Left kidney (tissue), 2 donors: ENCODE data around the gene ERCC2. TPM values are rescaled to one million over a fixed set of nuclear protein-coding genes. Genes with fewer than 3 reads are reported as not detected.

ENCODE experiments used
- DNase-seq: peaks from one replicate; pipeline ENCODE4 v3.0.0-alpha.2; 2013
- polyA plus RNA-seq: library from polyadenylated mRNA; unstranded; fragments of 120-200 nt; gene quantifications from one replicate; pipeline ENCODE4 v1.2.1, GENCODE V29; 2013; ENCODE audit not compliant: insufficient read length

ERCC2 gene
- polyA plus RNA-seq, 1 donor, result 38.0 TPM

DNA sequence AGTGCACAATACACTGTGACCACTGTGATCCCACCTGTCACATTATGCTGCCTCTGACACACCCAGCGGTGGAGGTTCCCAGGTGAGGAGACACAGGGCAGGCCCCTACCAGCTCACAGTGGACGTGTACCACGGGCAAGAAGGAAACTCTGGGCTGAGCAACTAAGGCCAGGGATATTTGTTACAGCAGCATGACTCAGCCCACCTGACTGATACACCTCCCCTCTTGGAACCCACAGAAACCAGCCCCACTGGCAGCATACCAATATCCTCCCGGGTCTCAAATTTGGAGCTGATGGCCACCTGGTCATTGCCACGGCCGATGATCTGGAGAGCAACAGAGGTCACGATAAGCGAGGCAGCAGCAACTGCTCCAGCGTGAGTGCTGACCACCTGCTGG lies 15.0 kb downstream of the ERCC2 start:
- no peak for DNase-seq

DNA sequence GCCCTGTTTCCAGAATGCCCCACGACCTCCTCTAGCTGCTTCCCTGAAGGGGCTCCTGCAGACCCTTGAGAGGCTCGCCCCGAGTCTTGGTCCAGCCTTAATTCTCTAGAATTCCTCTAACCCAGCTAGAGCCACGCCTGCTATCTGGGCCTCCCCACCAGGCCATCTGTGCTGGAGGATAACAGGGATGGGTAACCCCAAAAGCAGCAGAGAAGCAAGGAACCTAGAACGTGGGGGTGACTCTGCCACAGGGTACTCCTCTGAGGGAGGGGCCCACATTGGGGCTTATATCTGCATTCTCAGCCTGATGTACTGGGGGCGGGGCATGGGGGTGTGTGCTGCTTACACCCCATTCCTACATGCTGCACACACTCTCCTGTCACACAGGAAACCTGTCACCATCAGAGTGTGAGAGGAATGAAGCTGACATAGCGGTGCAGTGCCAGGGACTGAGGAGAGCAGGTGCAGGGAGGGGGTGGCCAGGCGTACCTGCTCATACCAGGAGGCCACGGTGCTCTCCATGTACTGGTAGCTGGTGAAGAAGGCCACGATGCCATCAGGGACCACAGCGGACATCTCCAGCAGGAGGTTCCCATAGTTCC lies 16.0 kb downstream of the ERCC2 start:
- DNase-seq, result no peak

DNA sequence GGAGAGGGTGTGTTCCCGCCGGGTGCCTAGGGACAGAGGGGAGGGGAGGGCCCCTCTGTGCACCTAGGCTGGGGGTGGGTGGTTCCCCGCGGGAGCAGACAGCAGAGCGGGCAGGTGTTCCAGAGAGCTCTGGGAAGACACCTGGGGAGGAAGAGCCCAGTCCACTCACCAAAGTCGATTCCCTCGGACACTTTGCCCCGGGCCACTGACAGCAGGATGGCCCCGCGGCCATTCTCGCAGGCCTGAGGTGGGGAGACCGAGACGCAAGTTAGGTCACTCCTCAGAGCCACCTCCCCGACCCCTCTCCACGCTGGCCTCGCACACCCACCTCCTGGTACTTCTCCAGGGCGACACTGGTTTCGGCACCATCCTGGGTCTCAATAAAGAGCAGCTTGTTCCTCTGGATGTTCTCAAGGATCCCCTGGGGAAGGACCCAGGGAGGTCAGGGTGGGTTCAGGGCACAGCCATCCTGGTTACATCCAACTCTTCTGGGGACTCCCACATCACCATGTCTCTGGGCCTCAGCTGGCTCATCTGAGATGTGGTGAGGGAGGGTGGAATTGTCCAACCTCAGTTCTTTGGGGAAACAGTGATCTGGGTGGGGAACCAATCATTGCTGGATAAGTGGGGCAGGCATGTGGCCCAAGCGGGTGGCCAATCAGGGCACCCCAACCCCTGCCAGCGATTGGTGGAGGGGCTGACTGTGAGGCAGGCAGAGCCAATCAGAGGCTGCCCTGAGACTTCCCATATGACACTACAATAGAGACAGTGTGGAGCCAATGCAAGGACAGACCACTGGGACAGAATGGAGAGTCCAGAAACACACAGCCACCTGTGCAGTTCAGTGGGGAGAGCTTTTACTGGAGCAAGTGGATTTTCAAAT lies 17.2 kb downstream of the ERCC2 start:
- no peak for DNase-seq

GRCh38 chr19:45352471-45352870 lies 17.9 kb downstream of the ERCC2 start:
- DNase-seq, result no peak

- DNase-seq, result no peak
Observed at GRCh38 chr19:45352062-45352461, 18.3 kb downstream of the ERCC2 start.

DNA sequence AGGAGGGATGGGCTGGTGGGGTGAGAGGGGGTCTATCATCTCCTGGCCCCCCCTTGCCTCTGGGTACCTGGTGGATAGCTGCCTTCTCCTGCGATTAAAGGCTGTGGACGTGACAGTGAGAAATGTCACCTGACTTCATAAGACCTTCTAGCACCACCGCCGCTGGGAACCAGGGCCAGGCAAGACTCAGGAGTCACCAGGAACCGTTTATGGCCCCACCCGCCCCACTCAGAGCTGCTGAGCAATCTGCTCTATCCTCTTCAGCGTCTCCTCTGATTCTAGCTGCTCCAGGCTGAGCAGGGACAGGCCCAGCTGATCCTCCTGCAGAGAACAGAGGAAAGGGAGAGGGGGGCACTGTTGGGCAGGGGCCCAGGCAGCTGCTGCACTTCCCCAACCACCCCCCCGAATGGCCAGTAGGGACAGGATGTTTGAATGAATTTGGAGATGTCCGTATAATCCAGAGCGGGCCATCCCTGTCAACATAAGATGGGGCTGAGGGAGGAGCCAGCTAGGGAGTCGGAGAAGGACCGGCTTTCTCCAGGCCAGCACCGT lies 18.9 kb downstream of the ERCC2 start:
- no peak for DNase-seq

DNA sequence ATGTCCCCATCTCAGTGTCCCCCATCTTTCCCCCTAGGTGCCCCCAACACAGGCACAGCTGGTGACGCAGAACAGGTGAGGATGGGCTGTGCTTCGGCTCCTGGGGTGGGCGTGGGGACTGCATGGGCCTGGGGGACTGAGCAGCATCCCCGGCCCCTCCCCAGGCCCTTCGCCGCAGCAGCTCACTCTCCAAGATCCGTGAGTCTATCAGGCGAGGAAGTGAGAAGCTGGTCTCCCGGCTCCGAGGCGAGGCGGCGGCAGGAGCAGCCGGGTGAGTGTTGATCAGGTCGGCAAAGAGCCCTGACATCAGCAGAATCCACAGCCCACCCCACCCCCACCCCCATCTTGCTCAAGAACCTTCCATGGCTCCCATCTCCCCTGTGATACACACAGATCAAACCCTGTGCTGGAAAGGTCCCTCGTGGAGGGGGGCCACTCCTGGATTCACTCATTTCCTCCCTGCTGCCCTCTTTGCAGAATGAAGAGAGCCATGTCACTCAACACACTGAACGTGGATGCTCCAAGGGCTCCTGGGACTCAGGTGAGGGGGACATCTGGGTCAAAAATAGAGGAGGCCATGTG lies 19.8 kb downstream of the ERCC2 start:
- DNase-seq, result no peak

GRCh38 chr19:45349430-45349941 lies 20.9 kb downstream of the ERCC2 start:
- DNase-seq, result no peak

- no peak for DNase-seq
Observed at GRCh38 chr19:45349126-45349415, 21.3 kb downstream of the ERCC2 start.

DNA sequence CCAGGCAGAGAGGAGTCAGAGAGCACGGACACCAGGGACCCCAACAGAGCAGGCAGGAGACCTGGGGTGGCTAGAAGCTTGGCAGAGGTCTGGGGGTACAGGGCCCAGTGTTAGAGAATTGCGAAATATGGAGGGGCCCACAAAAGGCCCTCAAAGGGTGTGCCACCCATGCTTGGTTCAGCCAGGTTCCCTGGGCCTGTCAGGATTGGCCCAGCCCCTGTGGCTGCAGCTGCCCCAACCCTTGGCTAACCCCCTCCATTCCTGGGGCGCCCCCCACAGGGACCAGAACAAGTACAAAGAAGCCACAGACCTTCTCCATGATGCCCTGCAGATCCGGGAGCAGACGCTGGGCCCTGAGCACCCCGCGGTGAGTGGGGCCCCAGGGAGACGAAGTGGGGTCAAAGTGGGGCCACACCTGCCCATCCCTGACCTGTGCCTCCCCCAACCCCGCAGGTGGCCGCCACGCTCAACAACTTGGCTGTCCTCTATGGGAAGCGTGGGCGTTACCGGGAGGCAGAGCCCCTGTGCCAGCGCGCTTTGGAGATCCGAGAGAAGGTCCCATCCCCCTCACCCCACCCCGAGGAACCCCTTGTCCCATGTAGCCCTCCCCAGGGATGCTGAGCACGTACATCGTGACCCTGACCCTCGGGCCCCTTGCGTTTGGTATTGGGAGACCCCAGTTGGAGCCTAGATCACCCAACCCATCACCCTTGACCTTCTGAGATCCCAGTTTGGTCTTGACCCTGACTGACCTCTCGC lies 21.8 kb downstream of the ERCC2 start:
- DNase-seq, result no peak

DNA sequence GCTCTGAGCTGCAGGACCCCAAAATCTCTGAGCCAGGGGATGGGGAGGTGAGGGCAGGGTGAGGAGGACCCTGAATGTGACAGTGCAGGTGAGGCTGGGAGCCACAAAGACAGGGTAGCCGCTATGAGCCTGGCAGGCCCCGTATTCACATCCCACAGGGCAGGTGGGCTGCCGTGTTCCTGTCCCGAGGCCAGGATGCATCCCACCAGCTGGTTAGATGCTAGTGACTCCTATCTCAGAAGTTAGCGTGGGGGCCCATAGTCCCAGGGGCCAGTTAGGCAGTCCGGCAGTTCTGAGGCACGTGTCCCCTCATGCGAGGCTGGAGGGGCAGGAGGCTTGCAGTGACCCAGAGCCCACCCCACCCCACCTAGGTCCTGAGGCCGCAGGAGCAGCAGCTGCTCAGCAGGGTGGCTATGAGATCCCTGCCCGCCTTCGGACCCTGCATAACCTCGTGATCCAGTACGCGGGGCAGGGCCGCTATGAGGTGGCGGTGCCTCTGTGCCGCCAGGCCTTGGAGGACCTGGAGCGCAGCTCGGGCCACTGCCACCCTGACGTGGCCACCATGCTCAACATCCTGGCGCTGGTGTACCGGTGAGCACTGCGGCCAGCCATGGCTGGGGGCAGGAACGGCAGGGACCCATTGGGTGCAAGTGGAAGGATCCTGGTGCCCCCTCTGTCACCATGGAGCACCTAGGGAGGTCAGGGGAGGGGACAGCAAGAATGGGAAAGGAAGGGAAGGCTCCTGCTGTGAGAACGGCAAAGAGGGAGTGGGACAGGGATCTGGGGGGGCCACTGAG lies 22.6 kb downstream of the ERCC2 start:
- no peak for DNase-seq

- DNase-seq, result no peak
Observed at GRCh38 chr19:45346449-45346848, 23.9 kb downstream of the ERCC2 start.

DNA sequence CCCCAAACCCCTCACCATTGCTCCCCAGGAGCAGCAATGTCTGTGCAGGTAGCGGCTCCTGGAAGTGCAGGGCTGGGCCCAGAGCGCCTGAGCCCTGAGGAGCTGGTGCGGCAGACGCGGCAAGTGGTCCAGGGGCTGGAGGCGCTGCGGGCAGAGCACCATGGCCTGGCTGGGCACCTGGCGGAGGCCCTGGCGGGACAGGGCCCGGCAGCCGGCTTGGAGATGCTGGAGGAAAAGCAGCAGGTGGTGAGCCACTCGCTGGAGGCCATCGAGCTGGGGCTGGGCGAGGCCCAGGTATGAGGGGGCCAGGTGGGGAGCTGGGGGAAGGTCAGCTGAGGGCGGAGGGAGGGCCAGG lies 24.9 kb downstream of the ERCC2 start:
- DNase-seq, result no peak

GRCh38 chr19:45344621-45345505 lies 25.5 kb downstream of the ERCC2 start:
- no peak for DNase-seq

- no peak for DNase-seq
Observed at GRCh38 chr19:45342911-45343310, 27.5 kb downstream of the ERCC2 start.

GRCh38 chr19:45340899-45341453 lies 29.4 kb downstream of the ERCC2 start:
- no peak for DNase-seq

GRCh38 chr19:45340232-45340898 lies 30.0 kb downstream of the ERCC2 start, which contains the start of gene KLC3:
Gene KLC3, plus strand, starts transcription at chr19:45340750. Its CDS starts 4,792 bp downstream, at chr19:45345542.
- DNase-seq, result no peak

- DNase-seq, result no peak
Observed at GRCh38 chr19:45339629-45340028, 30.7 kb downstream of the ERCC2 start.

DNA sequence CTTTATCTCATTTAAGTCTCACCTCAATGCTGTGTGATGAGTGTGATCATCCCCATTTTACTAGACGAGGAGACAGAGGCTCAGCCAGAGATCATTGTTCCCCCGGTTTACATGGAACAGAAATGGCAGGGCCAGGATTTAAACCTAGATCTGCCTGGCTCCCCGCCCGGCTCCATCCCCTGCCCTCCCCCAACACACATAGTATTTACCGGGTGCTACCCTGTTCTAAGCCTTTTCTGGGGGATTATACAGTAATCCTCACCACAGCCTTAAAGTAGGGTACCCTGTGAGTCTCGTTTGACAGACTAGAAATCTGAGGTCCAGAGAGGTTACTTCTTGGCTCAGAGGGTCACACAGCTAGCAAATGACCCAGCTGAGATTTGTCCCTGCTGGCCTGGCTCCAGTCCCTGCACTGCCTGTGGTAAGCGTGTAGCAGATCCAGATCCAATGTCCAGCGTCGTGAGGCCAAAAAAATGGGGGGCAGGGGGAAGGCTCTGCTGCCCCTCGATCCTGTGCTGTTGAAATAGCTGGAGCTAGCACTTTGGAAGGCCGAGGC lies 33.6 kb downstream of the ERCC2 start:
- DNase-seq, result no peak
